H1 (cell line): ENCODE results near the gene BNC2. TPM values are rescaled to one million over a fixed set of nuclear protein-coding genes. Genes with fewer than 3 reads are reported as not detected.

ENCODE experiments used
- EZH2 ChIP-seq: fragments of 200-600 bp; sonication (generic); IDR thresholded peaks from 2 replicates; pipeline ENCODE4 v1.7.1; 2012; ENCODE audit warnings: low read depth, mild to moderate bottlenecking, moderate library complexity, low read length, inconsistent platforms; ENCODE audit not compliant: severe bottlenecking
- SIN3A ChIP-seq, 2 experiments: IDR thresholded peaks in 1 of 2; conservative IDR thresholded peaks in 1 of 2; 2 replicates each; pipeline ENCODE4 v1.6.1; 2011 to 2012; ENCODE audit warnings: low read length in 2 of 2, improper control_type of control experiment in 1 of 2, low read depth in 1 of 2, mild to moderate bottlenecking in 1 of 2
- SP1 ChIP-seq: IDR thresholded peaks from 2 replicates; pipeline ENCODE4 v1.6.1; 2011; ENCODE audit warnings: low read depth, low read length
- TEAD4 ChIP-seq: IDR thresholded peaks from 2 replicates; pipeline ENCODE4 v1.6.1; 2012; ENCODE audit warnings: low read depth, low read length, inconsistent platforms, mixed read lengths
- polyA plus RNA-seq, 7 experiments: library from polyadenylated mRNA; depleted of rRNA in 3 of 7; stranded (reverse) in 5 of 7; unstranded in 2 of 7; fragments of >200 nt in 5 of 7; fragments of 200-250 nt in 2 of 7; gene quantifications; 1 replicate in 5 of 7; 2 replicates in 1 of 7; 4 replicates in 1 of 7; pipeline versions ENCODE4 v1.2.1 to v1.2.3, GENCODE V29; 2011 to 2013; ENCODE audit warnings: missing spikeins in 2 of 7, mixed read lengths in 2 of 7
- total RNA-seq: library from RNA; stranded (reverse); fragmentation: NEBNext Ultra II Directional; extraction: Animal tissue kit (Norgen Biotek cat#: 25700); gene quantifications from 2 replicates; pipeline ENCODE4 v1.2.1, GENCODE V29; 2021

BNC2 gene
- total and polyA plus RNA-seq, 2 of the 8 experiments (the other 6 are each of a cell fraction or from before 2014, with no cell fraction given): 16.0 to 26.8 TPM

GRCh38 chr9:16613605-16614004 is 256.9 kb downstream of the BNC2 start (continued):
- TF ChIP-seq SP1: no peak
- no peak for TF ChIP-seq TEAD4
- no peak for TF ChIP-seq SIN3A (conservative IDR thresholded peaks at IDR 0.05 in 1 of 2, IDR thresholded peaks at IDR 0.05 in 1 of 2; ENCODE audit: low read depth in 1 of 2, low read length in 2 of 2)
- no peak for TF ChIP-seq EZH2
